Lower leg skin (tissue), 3 donors: ENCODE results near the gene F2RL2.

Experiments used
- POLR2A ChIP-seq, 2 donors: fragments of 450-650 bp; IDR thresholded peaks; one replicate each; pipeline ENCODE4 v1.6.1; 2016 to 2017; ENCODE audit warnings: antibody characterized with exemption in 2 of 2, mild to moderate bottlenecking in 1 of 2, moderate library complexity in 1 of 2
- TF ChIP-seq, protein P1 (sequence below), 3 donors: fragments of 450-650 bp; IDR thresholded peaks; one replicate each; pipeline ENCODE4 v1.5.1; 2016; ENCODE audit warnings: antibody characterized with exemption in 3 of 3, mild to moderate bottlenecking in 3 of 3, moderate library complexity in 2 of 3

- TF ChIP-seq, protein P1, sequence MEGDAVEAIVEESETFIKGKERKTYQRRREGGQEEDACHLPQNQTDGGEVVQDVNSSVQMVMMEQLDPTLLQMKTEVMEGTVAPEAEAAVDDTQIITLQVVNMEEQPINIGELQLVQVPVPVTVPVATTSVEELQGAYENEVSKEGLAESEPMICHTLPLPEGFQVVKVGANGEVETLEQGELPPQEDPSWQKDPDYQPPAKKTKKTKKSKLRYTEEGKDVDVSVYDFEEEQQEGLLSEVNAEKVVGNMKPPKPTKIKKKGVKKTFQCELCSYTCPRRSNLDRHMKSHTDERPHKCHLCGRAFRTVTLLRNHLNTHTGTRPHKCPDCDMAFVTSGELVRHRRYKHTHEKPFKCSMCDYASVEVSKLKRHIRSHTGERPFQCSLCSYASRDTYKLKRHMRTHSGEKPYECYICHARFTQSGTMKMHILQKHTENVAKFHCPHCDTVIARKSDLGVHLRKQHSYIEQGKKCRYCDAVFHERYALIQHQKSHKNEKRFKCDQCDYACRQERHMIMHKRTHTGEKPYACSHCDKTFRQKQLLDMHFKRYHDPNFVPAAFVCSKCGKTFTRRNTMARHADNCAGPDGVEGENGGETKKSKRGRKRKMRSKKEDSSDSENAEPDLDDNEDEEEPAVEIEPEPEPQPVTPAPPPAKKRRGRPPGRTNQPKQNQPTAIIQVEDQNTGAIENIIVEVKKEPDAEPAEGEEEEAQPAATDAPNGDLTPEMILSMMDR (IDR thresholded peaks at IDR 0.05), result no peak
- TF ChIP-seq POLR2A (IDR thresholded peaks at IDR 0.05), result no peak
Observed at GRCh38 chr5:76585783-76586217, 37.4 kb downstream of the F2RL2 start.
